ENCODE results near the gene NKD1.
A peak's percentile ranks its signal among the peaks of the same experiment; 100 is the strongest.

NKD1 gene

DNA sequence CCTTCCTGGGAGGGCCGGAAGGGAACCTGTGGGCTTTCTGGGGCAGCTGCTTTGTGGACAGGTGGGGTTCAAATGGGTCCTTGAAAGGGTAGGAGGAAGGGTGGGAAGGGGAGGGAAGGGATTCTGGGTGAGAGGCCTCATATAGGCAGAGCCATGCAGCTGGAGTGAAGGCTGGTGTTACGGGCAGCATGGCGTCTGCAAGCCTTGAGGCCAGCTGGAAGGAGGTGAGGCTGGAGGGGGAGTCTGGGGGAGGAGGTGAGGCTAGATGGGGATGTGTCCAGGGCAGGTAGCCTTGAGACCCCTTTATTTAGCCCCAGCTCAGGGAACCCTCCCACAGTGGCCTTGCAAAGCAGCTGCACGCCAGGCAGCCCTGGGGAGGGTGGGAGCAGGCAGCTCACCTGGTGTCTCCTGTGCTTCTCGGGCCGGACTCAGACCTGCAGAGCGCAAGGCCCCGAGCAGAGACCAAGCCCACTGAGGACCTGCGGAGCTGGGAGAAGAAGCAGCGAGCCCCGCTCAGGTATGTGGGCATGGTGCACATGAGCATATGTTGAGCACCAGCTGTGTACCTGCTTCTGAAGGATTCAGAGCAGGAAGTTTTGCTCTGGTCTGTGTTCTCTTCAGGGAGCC lies 82.3 kb downstream of the NKD1 start:
- no peak for DNase-seq (ENCODE audit: low read depth)

DNA sequence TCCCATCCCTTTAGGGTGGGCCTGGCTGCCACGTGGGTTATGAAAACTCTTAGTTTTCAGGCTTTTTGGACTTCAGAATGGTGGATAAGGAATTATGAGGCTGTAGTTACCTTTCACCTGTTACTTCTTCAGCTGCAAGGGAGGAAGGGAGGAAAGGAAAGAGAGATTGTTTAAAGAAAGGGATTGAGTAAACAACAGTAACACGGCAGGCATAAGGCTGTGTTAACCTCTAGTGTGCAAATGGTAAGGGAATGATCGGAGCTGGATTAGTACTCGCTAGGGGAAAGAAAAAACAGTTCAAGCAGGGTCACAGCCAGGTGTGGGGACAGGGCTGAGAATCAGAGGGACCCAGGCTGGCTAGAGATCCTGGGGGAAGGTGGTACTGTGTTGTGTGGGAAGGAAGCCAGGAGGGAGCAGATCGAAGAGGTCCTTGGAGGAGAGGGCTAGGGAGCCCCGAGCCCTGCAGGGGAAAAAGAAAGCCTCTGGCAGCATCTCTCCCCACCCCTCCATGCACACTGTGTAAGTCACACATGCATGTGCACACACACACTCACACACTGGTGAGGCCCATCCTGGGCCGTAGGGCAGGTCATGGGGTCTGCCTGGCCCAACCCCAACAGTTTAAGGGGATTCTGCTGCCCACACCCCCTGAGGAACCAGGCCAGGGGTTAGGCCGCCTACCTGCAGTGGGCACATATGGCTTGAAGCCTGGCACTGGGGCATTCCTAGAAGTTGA lies 83.2 kb downstream of the NKD1 start:
- DNase-seq (ENCODE audit: low read depth): no peak

GRCh38 chr16:50631985-50632576 lies 83.9 kb downstream of the NKD1 start:
- DNase-seq (ENCODE audit: low read depth): no peak

DNA sequence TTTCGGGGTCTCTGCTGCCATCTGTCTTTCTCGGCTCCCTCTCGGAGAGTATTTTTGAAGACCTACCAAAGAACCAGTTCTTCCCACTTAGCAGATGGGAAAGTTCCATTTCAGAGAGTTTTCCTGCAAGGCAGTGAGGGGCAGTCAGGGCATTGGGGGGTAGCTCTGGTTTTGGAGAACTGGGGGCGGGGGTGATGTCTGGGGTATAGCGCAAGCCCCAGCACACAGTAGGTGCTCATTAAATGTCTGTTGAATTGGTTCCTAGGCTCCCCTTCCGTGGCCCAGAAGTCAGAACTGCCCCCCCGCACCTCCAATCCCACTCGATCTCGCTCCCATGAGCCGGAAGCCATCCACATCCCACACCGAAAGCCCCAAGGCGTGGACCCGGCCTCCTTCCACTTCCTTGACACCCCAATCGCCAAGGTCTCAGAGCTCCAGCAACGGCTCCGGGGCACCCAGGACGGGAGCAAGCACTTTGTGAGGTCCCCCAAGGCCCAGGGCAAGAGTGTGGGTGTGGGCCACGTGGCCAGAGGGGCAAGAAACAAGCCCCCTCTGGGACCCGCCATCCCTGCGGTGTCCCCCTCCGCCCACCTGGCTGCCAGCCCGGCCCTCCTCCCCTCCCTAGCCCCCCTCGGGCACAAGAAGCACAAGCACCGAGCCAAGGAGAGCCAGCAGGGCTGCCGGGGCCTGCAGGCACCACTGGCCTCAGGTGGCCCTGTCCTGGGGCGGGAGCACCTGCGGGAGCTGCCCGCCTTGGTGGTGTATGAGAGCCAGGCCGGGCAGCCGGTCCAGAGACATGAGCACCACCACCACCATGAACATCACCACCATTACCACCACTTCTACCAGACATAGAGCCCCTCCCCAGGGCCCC lies 85.0 kb downstream of the NKD1 start:
- DNase-seq (ENCODE audit: low read depth): no peak

GRCh38 chr16:50634090-50634489 lies 85.9 kb downstream of the NKD1 start:
- DNase-seq (ENCODE audit: low read depth): no peak

- DNase-seq (ENCODE audit: low read depth): no peak
Measured at GRCh38 chr16:50634947-50635346, 86.8 kb downstream of the NKD1 start.

DNA sequence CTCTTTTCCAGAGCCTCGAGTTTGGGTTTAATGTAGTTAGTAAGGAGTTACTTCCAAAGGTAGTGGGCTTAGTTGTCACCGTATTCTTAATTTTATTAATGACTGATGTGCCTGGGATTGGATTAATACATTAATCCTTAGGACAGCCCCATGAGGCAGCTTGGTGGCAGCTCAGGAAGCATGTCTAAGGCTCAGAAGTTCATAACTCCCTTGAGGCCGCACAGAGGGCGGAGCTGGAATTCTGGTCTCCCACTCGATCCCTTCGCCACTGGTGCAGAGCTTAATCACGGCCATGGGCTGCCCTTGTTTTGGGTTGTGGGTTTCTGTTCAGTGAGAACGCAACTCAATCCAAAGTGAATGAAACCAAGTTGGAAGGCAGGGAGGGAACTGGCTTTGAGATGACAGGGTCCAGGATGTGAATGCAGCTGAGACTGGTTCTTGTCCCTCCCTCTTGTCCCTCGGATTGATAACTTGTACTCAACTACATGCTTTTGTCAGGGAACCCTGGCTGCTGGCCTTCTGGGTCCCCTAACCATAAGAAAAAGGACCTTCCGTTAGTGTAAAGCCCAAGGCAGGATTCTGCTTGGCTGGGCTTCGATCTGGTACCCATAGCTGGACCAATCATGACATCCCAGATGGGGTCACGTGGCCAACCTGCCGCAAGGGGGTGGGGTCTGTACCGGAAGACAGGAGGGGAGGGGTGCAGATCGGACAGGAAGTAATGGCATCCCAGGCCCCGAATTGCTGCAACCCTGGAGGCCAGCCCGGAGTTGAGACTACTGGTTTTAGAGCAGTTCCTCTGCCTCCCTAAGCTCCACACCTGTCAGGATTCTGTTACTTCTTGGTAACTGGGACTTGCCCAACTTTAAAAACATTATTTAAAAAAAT lies 87.6 kb downstream of the NKD1 start:
- DNase-seq (ENCODE audit: low read depth): no peak

DNA sequence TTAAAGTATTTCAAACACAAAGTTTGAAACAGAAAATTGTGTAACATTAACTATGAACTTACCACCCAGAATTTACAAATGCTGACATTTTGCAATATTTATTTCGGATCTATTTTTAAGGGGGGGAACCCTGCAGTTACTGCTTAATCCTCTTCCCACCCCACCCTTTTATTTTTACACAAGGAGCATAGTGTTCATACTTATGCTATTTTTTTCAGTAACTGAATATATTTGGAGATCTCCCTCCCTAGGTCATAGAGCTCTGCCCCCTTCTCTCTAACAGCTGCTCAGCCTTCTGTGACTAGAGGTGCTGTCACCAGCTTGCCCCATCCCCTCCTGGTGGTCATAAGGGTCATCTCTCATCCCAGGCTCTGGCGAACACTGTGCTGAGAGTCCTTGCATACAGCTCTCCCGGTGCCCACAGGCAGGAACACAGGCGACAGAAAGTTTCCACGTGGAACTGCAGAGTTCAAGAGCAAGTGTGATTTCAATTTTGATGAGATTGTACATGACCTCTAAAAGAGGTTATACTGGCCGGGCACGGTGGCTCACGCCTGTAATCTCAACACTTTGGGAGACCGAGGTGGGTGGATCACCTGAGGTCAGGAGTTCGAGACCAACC lies 88.7 kb downstream of the NKD1 start:
- no peak for DNase-seq (ENCODE audit: low read depth)

GRCh38 chr16:50637716-50638602 lies 89.8 kb downstream of the NKD1 start:
- DNase-seq (ENCODE audit: low read depth): no peak

GRCh38 chr16:50638816-50639670 lies 90.8 kb downstream of the NKD1 start:
- DNase-seq (ENCODE audit: low read depth): no peak

GRCh38 chr16:50640391-50640790 lies 92.2 kb downstream of the NKD1 start:
- DNase-seq (ENCODE audit: low read depth): peak; percentile 21

DNA sequence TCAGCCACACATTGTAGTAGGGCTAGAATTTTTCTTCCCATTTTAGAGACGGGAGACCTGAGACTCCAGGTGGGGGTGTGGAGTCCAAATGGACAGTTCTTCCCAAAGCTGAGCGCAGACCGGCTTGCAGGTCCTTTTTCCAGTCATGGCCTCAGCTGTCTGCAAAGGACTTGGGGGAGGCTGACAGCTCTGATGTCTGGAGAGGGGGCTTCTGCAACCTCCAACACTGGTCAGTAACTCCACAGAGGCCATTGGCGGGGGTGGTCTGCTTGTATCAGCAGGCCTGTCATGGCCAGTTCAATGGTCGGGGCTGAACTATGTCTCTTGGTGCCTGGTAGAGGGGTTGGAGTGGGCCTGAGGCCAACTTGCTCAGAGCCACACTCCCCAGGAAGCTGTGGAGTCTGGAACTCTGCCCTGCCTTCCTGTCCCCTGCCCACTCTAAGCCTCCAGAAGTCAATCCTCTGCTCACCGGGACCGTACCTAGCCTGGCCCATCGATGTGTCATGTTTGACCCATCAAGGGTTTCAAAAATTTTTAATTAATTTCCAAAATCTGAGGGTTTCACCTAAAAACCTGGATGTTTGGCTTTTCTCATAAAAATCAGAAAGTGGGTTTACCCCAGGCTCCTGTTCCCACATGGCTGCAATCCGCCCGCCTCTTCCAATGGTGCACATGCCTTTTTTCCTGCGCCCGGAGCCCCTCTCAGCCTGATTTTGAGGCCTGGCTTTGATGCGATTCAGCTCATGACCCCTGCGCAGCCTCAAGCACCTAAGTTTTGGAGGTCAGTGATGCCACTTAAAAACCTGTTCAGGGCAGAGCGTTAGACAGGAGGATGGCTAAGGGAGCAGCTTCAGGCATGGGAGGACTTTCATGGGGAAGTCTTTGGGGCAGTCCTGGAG lies 93.0 kb downstream of the NKD1 start:
- DNase-seq (ENCODE audit: low read depth): no peak

DNA sequence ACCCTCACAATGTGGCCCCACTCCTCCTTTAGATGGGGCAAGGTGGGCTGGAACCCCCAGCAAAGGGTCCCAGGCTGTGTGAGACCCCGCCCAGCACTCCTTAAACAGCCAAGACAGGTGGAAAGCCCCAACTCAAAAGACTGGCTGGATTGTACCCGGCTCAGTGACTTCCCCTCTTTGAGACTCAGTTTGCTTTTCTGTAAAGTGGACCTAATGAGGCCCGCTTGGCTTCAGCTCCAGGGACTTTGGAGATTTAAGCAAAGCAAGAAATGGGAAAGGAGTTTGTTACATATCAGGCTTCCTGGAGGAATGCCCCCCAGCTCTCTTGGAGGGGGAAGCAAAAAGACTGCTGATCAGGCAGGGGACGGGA lies 93.6 kb downstream of the NKD1 start:
- no peak for DNase-seq (ENCODE audit: low read depth)

GRCh38 chr16:50642349-50642748 lies 94.2 kb downstream of the NKD1 start:
- no peak for DNase-seq (ENCODE audit: low read depth)

DNA sequence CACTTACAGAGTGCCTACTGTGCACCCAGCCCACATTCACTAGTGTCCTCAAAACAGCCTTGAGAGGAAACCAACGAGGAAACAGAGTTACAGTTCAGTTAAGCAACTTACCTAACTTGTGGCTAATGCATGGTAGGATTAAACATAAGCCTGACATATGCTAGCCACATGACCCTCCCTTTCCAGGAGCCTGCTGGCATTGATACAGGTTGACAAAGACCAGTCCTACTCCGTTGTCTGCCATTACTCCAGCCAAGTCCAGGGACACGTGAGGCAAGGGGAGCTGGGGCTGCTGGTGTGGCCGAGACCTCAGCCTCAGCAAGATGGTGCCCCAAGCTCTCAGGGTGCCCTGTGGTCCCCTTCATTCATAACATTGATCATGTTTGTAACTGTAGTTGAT lies 95.0 kb downstream of the NKD1 start:
- no peak for DNase-seq (ENCODE audit: low read depth)

DNA sequence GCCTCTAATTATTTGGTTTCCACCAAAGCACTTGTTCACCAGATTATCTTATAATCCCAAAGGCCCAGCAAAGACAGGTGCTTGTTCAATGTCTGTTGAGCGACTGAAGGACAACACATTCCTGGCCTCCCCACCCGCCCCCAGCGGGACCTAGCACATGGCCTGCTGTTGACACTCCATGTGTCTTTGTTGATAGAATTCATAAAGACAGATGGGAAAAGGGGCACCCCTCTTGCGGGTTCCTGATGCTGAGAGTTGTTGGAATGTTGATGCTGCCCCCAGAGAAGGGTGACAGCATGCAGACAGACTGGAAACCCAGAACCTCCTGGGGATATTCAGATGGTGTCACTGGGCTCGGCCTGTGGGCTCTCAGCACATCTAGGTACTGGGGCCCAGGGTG lies 96.0 kb downstream of the NKD1 start:
- DNase-seq (ENCODE audit: low read depth): no peak

GRCh38 chr16:50644729-50645128 lies 96.5 kb downstream of the NKD1 start:
- DNase-seq (ENCODE audit: low read depth): peak; percentile 37

DNA sequence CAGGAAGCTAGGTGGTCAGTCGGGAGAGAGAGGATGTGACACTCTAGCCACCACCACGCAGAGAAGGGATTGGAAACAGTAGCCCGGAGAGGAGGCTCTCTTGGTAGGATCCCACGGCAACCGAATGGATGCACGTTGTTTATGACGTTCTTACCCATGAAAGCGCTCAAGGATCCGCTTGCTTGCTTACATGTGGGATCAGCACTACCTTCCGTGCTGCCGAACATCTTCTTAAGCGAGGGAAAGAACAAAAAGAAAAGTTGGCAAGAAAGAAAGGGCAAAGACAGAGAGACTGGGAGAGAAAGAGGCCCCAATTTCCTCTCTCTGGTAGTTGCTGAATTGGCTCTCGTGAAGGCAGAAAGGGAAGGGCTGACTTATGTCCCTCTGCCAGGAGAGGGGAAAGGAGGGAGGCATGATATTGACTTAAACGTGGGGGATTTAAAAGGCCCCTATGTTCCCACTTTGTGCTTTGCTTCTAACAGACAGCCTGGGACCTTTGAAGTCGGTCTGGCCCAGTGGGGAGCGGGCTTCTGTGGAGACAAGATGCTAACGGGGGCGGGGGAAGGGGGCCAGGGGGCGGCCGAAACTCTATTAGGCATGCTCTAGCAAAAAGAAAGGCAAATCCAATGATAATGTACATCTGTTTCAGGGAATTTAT lies 97.5 kb downstream of the NKD1 start:
- DNase-seq (ENCODE audit: low read depth): no peak
